ENCODE data around the gene NUP98.
"Not testable (repeated sequence)": the region's sequence is repeated elsewhere in the genome, so short reads cannot be mapped to it uniquely, and the experiment has no call there.

Gene NUP98

DNA sequence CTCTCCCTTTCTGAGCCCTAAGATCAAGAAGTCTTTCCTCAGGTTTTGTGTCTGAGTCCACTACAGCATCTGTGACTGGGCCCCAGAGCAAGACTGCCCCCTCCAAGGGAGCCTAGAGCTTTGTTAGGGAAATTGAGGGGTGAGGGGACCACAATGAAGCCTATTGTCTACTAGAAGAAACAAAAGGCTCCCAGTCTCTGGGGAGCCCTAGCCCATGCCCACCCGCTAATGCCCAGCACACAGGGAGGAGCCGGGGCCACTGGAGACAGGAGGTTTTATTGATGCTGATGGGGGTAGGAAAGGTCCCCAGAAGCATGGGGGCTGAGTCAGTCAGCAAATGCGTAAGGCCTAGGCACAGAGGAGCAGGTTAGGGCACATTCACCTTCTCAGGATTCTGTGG is 29.4 kb upstream of the NUP98 start:
- no peak for DNase-seq (ENCODE audit: low read depth)

DNA sequence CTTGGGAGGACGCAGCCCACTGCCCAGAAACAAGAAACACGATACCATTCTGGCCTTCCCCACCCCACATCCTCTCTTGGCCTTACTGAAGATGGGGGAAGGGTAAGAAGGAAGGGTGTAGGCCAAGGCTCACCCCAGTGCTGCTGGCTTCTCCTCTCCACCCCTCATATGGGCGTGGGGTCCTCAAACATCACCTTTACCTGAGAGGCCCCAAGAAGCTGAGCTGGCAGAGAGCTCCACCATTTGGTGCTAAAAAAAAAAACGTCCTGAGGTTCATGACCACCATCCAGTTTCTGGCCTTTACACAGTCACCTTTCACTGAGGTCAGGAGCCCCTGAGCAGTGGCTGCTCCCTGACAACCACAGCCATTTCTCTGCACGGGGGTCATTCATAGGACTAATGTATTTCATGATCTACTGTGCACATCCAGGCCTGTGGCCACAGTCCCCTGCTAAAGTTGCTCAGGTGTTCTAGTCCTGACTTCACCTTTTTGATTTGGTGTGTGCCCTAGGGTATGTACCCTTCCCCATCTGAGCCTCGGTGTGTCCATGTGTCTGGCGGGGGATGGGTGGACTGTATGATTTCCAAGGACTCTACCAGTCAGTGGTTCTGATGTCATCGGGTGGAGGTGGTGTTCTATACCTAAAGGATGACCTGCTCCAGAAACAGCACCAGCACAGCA is 28.3 kb upstream of the NUP98 start:
- no peak for DNase-seq (ENCODE audit: low read depth)

DNA sequence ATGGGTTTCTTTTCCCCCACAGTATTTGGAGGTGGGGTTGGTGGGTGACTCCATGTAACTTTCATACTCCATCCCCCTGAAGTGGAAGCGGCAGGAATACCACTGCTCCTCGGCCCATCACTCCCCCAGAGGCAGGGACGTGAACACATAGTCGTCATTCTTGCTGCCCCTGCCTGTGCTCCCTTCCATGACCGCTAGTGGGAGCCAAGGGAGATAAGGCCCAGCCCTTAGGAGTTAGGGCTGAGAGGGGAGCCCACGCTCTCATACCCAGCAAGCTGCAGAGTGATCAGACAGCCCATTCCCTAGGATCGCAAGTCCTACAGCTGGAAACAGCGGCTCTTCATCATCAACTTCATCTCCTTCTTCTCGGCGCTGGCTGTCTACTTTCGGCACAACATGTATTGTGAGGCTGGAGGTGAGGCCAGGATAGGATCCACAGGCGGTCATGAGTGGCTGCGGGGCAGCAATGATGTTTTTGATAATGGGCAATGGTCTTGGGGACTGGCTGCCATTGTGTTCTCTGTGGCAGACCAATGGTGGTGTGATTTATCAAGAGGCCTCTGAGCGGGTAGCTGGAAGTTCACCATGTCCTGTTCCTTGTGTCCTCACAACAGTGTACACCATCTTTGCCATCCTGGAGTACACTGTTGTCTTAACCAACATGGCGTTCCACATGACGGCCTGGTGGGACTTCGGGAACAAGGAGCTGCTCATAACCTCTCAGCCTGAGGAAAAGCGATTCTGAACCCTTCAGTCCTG is 27.5 kb upstream of the NUP98 start:
- DNase-seq (ENCODE audit: low read depth) = peak; percentile 62

DNA sequence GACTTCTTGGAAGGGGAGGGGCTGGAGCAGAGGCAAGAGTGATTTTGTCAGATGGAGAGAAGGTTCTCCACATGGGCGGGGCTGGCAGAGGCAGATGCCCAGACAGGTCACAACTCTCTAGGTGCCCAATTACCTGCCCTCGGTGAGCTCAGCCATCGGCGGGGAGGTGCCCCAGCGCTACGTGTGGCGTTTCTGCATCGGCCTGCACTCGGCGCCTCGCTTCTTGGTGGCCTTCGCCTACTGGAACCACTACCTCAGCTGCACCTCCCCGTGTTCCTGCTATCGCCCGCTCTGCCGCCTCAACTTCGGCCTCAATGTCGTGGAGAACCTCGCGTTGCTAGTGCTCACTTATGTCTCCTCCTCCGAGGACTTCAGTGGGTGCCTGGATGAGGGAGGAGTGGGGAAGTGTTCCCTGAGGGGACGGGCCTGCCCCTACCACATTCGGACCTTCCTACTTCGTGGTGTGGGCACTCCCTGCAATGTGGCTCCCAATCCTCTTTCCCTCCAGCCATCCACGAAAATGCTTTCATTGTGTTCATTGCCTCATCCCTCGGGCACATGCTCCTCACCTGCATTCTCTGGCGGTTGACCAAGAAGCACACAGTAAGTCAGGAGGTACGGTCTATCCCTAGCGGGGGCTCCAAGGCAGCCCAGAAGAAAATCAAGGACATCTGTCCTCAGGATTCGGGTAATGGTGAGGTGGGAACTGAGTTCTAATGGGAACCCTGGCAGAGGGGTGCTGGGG is 26.6 kb upstream of the NUP98 start:
- DNase-seq (ENCODE audit: low read depth) = no peak

DNA sequence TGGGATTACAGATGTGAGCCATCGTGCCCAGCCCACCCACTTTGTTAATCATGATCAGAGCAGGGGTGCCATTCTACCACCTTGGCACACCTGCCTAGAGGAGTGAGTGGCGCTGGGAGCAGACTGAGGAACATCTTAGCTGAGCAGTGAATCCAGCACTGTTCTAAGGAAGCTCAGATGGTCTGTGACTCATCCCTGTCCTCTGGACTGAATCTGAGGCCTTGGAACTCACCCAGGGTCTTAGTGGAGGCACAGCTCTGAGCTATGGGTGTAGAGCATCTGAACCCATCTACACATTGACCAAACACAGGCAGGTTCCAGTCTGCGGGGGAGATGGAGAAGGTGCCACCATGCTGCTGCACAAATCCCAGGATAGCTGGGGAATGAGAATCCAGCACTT is 25.9 kb upstream of the NUP98 start:
- DNase-seq (ENCODE audit: low read depth) = no peak

DNA sequence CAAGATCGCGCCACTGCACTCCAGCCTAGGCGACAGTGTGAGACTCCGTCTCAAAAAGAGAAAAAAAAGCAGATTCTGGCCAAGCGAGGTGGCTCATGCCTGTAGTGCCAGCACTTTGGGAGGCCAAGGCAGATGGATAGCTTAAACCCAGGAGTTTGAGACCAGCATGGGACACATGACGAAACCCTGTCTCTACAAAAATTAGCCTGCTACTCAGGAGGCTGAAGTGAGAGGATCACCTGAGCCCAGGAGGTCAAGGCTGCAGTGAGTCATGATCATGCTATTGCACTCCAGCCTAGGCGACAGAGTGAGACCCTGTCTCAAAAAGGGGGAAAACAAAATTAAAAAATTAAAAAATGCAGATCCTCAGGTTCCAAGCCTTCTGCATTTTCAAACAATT is 25.0 kb upstream of the NUP98 start:
- DNase-seq (ENCODE audit: low read depth) = no peak

DNA sequence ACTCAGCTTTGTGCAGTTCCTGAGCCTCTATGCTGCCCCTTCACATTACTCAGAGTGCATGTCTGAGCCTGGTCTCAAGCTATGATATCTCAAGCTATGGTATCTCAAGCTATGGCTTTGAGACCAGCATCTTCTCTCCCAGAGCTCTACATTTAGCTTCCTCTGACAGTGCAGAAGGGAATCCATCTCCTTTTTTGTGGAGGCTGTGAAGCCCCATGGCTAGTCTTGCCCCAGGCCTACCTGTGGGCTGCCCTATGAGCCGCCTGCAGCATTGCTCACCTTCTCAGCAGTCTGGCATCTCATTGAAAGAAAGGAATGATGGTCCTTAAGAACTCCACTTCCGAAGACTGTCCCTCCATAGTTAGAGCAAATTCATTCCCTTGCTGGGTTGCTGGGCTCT is 23.6 kb upstream of the NUP98 start:
- no peak for DNase-seq (ENCODE audit: low read depth)

DNA sequence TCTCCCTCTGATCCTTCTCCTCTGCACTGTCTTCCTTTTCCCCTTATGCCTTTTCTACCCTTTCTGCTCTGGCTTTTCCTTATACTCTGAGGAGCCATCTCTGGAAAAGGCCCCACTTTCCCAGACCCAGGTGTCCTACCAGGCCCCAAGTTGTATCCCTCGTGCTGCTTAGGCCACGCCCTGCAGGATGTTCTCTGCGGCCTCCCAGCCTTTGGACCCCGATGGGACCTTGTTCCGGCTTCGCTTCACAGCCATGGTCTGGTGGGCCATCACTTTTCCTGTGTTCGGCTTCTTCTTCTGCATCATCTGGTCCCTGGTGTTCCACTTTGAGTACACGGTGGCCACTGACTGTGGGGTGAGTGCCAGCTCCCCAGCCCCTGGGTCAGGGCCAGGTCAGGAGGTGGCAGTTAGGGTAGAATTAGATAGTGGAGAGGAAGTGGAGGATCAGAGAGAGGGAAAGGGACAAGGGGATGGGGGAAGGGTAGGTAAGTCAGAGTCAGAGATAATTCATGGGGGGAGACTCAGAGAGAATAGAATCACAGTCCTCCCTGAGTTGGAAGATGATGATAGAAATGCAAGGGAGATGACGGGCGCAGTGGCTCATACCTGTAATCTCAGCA is 19.9 kb upstream of the NUP98 start:
- no peak for DNase-seq (ENCODE audit: low read depth)

DNA sequence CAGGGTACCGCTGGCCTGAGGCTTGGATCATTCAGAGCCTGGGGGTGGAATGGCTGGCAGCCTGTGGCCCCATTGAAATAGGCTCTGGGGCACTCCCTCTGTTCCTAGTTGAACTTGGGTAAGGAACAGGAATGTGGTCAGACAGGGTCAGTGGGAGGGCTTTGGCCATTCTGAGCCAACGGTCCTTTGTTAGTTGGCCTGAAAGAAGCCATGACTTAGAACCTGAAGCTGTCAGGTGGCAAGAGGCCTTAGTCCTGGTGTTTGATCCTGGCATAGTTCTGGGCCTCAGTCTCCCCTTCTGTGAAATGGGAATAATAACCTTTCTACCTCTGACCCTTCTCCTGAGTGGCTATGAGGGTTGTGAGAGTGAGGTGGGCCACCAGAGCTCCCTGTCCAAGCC is 19.3 kb upstream of the NUP98 start:
- no peak for DNase-seq (ENCODE audit: low read depth)

DNA sequence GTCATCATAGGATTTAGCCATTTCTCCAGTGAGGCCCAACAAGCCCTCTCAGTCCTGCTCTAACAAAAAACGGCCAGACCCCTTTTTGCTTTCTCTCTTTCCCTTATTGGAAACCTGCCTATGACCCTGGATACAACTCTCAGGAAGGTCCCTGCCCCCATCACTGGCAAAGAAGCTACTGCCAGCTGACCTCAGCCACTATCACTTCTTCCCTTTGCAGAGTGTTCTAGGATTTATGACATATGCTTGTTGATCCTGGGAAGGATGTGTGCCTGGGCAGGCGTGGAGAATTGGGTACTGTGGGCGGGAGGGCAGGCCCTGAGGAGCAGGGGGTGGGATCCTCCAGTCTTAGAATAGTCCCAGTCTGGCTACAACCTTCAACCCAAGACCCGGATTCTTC is 18.5 kb upstream of the NUP98 start:
- no peak for DNase-seq (ENCODE audit: low read depth)

DNA sequence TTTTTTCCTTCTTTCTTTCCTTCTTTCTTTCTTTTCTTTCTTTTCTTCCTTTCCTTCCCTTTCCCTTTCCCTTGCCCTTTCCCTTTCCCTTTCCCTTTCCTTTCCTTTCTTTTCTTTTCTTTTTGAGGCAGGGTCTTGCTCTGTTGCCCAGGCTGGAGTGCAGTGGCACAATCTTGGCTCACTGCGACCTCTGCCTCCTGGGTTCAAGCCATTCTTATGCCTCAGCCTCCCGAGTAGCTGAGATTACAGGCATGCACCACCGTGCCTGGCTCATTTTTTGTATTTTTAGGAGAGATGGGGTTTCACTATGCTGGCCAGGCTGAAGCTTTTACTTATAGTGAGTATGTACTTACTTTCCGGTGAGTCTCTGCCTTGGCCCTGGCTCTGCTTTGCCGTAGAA is 17.5 kb upstream of the NUP98 start:
- not testable (repeated sequence) for DNase-seq (ENCODE audit: low read depth)

DNA sequence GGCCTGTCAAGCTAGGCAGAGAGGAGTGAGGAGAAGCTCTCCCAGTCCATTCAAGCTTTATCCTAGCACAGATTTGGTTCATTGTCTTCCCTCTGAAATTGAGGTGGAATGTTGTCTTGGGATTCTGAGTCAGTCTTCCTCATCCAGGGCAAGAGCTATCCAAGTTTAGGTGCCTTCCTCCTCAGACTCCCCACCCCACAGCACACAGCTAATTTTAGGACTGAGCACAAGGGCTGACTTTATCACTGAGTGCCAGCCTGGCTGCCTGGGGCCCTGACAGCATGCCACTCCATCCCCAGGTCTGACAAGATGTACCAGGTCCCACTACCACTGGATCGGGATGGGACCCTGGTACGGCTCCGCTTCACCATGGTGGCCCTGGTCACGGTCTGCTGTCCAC is 13.6 kb upstream of the NUP98 start:
- DNase-seq (ENCODE audit: low read depth) = no peak

DNA sequence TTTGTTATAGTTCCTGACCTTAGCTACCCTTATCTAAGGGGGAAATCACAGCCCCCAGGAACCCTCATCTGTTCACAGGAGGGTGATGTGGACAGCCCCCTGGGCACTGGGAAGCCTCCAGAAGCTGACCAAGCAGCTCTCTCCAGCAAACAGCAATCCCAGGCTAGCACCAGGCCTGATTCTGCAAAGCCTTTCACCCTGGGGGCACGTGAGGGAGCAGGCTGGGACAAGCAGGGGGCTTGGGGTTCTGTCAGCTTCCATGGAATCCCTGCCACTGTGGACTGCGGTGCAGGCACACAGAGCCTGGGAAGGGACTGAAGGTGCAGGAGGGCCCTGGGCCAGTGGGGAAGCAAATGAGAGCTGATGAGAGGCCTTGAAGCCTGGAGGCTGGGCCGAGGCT is 13.1 kb upstream of the NUP98 start:
- DNase-seq (ENCODE audit: low read depth) = no peak

DNA sequence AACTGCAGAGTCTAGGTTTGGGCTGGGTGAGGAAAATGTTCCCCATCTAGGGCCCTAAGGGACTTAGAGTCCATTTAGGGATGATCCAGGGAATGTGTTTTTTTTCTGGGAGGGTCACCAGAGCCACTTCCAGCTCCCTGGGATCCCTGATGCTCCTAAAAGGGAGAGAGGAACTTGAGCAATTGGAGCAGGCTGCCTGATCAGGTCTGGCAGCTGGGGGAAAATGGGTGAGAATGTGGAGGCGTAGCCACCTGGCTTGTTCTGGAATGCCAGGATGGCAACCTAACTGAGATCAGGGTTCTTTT is 12.2 kb upstream of the NUP98 start:
- DNase-seq (ENCODE audit: low read depth) = no peak

DNA sequence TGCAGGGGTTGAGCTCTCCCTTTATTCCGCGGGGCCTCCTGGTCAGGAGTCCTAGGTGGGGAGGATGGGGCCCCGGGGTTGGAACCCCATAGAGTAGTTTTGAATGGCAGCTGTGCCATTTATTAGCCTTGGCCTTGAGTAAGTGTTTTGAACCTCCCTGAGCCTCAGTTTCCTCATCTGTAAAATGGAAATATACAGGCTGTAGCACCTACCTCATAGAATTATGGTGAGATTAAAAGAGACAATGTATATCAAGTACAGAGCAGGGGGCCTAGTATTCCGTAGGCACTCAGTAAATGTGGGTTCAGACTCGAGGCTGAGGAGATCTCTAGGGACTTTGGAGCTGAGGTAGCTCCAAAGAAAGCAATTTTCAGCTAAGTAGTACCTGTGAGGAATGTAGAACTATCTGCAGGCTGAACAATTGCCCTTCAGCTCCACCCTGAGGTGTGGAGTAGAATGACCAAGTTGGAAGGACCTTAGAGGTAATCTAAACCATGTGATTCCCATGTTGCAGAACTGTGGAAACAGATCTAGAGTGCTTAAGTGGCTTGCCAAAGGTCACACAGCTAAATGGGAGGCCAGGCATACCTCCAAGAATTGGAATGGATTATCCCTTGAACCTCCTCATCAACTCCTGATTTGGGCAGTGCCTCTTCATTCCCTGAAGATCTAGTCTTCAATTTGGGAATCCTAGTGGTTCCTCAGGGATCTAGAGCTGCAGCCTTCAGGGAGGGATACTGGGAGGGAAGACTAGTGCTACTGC is 11.7 kb upstream of the NUP98 start:
- peak; percentile 17 for DNase-seq (ENCODE audit: low read depth)

DNA sequence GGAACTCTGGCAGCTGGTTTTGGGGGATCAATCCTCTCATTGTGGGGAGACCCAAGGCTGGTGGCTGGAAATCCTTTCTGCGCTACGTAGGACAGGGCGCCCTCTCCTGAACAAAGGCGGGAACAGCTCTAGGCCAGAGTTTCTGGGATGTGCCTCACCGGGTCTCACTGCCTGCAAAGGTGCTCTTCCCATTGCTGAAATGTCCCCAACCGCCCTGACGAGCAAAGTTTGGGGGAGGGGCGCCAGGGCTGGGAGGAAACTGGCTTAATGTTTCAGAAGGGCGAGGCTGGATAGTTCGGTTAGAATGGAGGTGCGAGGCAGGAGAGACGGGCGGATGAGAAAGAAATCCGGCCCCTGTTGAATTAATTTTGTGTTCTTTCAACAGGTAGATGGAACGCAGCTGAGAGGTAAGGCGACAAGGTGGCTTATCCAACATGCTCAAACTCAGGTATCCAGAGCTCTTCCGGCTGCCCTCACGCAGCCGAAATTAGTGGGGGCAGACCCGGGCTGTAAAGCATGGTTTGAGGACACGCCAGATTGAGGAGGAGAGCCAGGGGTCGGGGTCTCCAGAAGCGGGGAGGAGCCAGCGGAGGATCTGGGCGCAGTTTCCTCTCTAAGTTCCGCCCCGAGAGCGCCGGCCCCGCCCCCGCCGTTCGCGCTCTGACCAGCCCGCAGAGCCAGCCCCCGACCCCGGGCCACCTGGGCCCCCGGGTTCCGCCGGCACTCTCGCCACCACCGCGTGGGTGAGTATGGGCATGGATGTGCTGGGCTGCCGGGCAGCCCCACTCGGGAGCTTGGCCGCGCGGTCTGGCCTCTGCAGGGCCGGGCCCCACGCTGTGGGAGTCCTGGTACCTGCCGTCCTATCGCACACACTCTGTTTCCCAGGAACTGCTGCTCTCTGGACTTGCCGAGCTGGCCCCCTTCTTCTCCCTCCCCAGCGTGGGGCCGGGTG is 10.8 kb upstream of the NUP98 start, which contains the start of gene PGAP2:
Gene PGAP2, plus strand, starts transcription at position 652 of the 952 bp plus-strand sequence. CDS start 2,700 bp downstream, outside the sequence.
- peak; percentile 39 for DNase-seq (ENCODE audit: low read depth)

DNA sequence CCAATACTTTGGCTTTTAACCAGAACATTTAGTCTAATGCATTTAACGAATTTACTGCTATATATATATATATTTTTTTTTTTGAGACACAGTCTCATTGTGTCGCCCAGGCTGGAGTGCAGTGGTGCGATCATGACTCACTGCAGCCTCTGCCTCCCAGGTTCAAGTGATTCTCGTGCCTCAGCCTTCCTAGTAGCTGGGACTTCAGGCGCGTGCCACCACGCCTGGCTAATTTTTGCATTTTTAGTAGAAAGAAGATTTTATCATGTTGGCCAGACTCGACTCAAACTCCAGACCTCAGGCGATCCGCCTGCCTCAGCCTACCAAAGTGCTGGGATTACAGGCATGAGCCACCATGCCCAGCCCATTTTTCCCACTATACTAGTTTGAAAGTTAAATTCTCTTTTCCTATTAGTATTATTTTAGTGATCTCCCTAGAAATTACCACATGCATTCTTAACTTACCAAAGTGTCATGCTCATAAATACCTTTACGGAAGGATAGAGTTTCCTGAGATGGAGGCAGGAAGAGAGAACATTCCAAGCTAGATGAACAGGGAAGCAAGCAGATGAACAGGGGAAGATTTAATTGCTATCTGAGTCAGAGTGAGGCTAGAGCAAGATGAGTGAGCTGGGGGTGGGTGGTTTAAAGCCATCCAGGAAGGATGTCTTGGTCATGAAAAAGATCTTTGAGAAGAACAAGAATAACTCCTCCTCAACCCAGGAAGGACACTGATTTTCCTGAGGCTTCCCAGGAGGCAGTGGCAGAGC is 6.6 kb upstream of the NUP98 start:
- DNase-seq (ENCODE audit: low read depth) = no peak

DNA sequence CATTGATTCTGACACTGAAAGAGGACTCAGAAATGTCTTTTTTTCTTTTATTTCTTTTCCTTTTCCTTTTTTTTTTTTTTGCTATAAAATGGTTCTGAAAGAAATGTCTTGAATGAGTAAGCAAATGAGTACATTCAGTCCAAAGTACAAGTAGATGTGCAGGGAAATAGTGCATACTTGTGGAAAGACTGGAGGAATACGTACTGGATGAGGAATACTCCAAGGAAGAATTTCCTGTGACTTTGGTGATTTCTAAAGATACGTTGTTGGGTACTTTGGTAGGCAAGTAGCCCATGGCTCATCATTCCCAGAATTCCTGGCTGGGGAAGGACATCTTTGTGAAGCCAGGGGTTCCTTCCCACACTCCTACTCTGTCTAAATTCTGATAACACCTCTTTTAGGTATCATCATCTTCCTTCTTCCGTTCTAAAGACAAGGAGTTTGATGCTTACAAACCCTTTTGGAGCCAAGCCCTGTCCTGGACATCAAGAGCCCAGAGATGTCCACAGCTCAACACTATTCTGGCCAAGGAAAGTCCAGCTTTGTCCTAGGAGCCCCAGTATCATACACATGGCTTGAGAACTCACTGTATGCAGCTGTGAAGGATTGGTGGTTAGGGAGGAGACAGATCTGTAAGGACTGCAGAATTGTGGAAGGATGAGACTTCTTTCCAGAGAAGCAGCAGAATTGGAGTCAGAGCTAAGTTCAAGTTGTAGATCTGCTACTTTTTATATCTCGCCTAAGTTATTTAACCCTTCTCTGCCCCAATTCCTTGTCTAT is 4.8 kb upstream of the NUP98 start:
- no peak for DNase-seq (ENCODE audit: low read depth)

DNA sequence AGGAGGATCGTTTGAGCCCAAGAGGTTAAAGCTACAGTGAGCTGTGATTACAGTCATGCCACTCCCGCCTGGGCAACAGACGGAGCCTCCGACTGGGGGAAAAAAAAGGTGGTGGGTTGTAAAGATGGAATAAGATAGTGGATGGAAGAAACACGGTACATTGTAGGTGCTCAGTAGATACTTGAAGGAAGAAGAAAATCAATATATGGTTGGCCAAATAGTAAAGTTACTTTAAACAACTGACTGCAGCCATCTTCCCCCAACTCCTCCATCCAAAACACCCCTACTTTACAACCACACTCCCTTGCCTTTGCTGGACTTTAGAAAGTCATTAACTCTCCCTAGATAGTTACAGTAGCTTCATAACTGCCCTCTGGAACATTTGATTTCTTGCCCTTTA is 2.5 kb upstream of the NUP98 start:
- DNase-seq (ENCODE audit: low read depth) = no peak
